Stimulated activated CD4-positive, alpha-beta T cell treated with anti-CD3 and anti-CD28 coated beads, Interleukin-12 subunit alpha, Interleukin-12 subunit beta, amount 100 ng/mL, for 4 hours (primary cell): ENCODE data around the gene CEACAM16.

Experiments used
- DNase-seq: peaks from one replicate; pipeline ENCODE4 v3.0.0-alpha.2; 2020

CEACAM16 gene

GRCh38 chr19:44726465-44726864 is 27.5 kb downstream of the CEACAM16 start:
- no peak for DNase-seq

GRCh38 chr19:44728178-44728577 is 29.2 kb downstream of the CEACAM16 start:
- no peak for DNase-seq

- no peak for DNase-seq
These were observed 30.6 kb downstream of the CEACAM16 start for GRCh38 chr19:44729516-44730033.

GRCh38 chr19:44731081-44731480 is 32.1 kb downstream of the CEACAM16 start:
- no peak for DNase-seq

- no peak for DNase-seq
These were observed 32.7 kb downstream of the CEACAM16 start for GRCh38 chr19:44731622-44732021.

GRCh38 chr19:44732235-44733014 is 33.5 kb downstream of the CEACAM16 start:
- no peak for DNase-seq

GRCh38 chr19:44734357-44734756 is 35.4 kb downstream of the CEACAM16 start:
- no peak for DNase-seq

GRCh38 chr19:44735011-44735410 is 36.1 kb downstream of the CEACAM16 start:
- DNase-seq, result no peak

GRCh38 chr19:44737238-44738071 is 38.5 kb downstream of the CEACAM16 start:
- no peak for DNase-seq

GRCh38 chr19:44738136-44738535 is 39.2 kb downstream of the CEACAM16 start:
- no peak for DNase-seq

GRCh38 chr19:44738603-44739558 is 39.9 kb downstream of the CEACAM16 start:
- no peak for DNase-seq

- no peak for DNase-seq
These were observed 41.4 kb downstream of the CEACAM16 start for GRCh38 chr19:44740351-44740824.

GRCh38 chr19:44741258-44741731 is 42.3 kb downstream of the CEACAM16 start:
- no peak for DNase-seq

GRCh38 chr19:44741841-44742329 is 42.9 kb downstream of the CEACAM16 start:
- no peak for DNase-seq

- no peak for DNase-seq
These were observed 43.5 kb downstream of the CEACAM16 start for GRCh38 chr19:44742330-44743061.

GRCh38 chr19:44744871-44745332 is 46.0 kb downstream of the CEACAM16 start:
- no peak for DNase-seq

- DNase-seq, result no peak
These were observed 46.4 kb downstream of the CEACAM16 start for GRCh38 chr19:44745341-44745831.

GRCh38 chr19:44745887-44746600 is 47.1 kb downstream of the CEACAM16 start:
- no peak for DNase-seq

- no peak for DNase-seq
These were observed 47.6 kb downstream of the CEACAM16 start for GRCh38 chr19:44746616-44746945.

GRCh38 chr19:44746946-44747738 is 48.2 kb downstream of the CEACAM16 start:
- DNase-seq, result peak; percentile 94
